ENCODE measurements around the gene GAREM1.

- TF ChIP-seq CTCF (IDR thresholded peaks at IDR 0.05) (no peak), EP300 (IDR thresholded peaks at IDR 0.05) (no peak)
These were observed 194.4 kb downstream of the GAREM1 start for GRCh38 chr18:32276256-32276655.
